ENCODE measurements around the gene ARSI. TPM values are rescaled to one million over a fixed set of nuclear protein-coding genes. Genes with fewer than 3 reads are reported as not detected.

The ARSI gene
- total and polyA plus RNA-seq, 4 donors: 0.23 to 0.51 (median 0.33) TPM; not detected in 1

- WGBS: 39% methylated on average over 7 of the region's 7 CpGs
- Histone ChIP-seq H3K27me3 (ENCODE audit: control insufficient read depth in 4 of 4, insufficient read depth in 4 of 4, low read length in 3 of 4) (no peaks in the 10 kb centered on the region), H3K9ac (ENCODE audit: low read depth in 1 of 2, low read length in 2 of 2) (no peak overlapping the region), H3K36me3 (ENCODE audit: control insufficient read depth in 4 of 4, insufficient read depth in 3 of 4, low read depth in 1 of 4, low read length in 3 of 4) (no peaks in the 10 kb centered on the region), H3K9me3 (ENCODE audit: control insufficient read depth in 4 of 4, low read length in 3 of 4) (no peaks in the 10 kb centered on the region), H3K4me1 (ENCODE audit: control insufficient read depth in 4 of 4, insufficient read depth in 4 of 4, low read length in 3 of 4) (peaks cover 4 to 23% (median 13%) of the 10 kb centered on the region in 4 donors), H3K4me3 (ENCODE audit: low read depth in 1 of 3, low read length in 3 of 3) (no peak overlapping the region), H3K27ac (ENCODE audit: low read depth in 1 of 2, low read length in 2 of 2) (peak overlapping the region in 1 of 2 donors; percentile 20)
- peak; percentile 63 for DNase-seq (ENCODE audit: low spot score)
- TF ChIP-seq YY1 (IDR thresholded peaks at IDR 0.05) (peak; percentile 85), RAD21 (IDR thresholded peaks at IDR 0.05) (peak; percentile 87 to 88), ATF3 (IDR thresholded peaks at IDR 0.05) (no peak), RXRA (IDR thresholded peaks at IDR 0.05) (peak; percentile 90 to 94), SP1 (IDR thresholded peaks at IDR 0.05) (peak; percentile 84), JUND (IDR thresholded peaks at IDR 0.05) (peak; percentile 24 to 53), FOXA1 (IDR thresholded peaks at IDR 0.05) (peak; percentile 33), REST (IDR thresholded peaks at IDR 0.05) (no peak), GABPA (IDR thresholded peaks at IDR 0.05 in 1 of 2, conservative IDR thresholded peaks at IDR 0.05 in 1 of 2) (peak in 1 of 2 donors; percentile 67), EGR1 (IDR thresholded peaks at IDR 0.05; ENCODE audit: low read depth in 2 of 2) (peak in 1 of 2 donors; percentile 19), ZBTB33 (IDR thresholded peaks at IDR 0.05) (no peak), FOXA2 (IDR thresholded peaks at IDR 0.05) (no peak), HNF4A (conservative IDR thresholded peaks at IDR 0.05) (peak; percentile 82 to 87), TAF1 (conservative IDR thresholded peaks at IDR 0.05) (no peak), NR2F2 (IDR thresholded peaks at IDR 0.05) (peak; percentile 96), HNF4G (IDR thresholded peaks at IDR 0.05) (no peak)
- TF ChIP-seq, protein P1, sequence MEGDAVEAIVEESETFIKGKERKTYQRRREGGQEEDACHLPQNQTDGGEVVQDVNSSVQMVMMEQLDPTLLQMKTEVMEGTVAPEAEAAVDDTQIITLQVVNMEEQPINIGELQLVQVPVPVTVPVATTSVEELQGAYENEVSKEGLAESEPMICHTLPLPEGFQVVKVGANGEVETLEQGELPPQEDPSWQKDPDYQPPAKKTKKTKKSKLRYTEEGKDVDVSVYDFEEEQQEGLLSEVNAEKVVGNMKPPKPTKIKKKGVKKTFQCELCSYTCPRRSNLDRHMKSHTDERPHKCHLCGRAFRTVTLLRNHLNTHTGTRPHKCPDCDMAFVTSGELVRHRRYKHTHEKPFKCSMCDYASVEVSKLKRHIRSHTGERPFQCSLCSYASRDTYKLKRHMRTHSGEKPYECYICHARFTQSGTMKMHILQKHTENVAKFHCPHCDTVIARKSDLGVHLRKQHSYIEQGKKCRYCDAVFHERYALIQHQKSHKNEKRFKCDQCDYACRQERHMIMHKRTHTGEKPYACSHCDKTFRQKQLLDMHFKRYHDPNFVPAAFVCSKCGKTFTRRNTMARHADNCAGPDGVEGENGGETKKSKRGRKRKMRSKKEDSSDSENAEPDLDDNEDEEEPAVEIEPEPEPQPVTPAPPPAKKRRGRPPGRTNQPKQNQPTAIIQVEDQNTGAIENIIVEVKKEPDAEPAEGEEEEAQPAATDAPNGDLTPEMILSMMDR (IDR thresholded peaks at IDR 0.05; ENCODE audit: low read depth, low read length, missing input control): peak; percentile 56
- TF ChIP-seq, protein P2, sequence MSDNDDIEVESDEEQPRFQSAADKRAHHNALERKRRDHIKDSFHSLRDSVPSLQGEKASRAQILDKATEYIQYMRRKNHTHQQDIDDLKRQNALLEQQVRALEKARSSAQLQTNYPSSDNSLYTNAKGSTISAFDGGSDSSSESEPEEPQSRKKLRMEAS (IDR thresholded peaks at IDR 0.05): peak; percentile 65
Observed at GRCh38 chr5:150350524-150351344, 48.0 kb upstream of the ARSI start.

All from liver (tissue), 9 donors.